OCI-LY7 (cell line): ENCODE data around the gene NDUFB5. TPM values are rescaled to one million over a fixed set of nuclear protein-coding genes. Genes with fewer than 3 reads are reported as not detected.

Experiments used
- BruUV-seq: library from RNA; stranded (reverse); fragments of 400-500 nt; replicated peaks from 2 replicates; lab custom pipeline; 2021; lab: Mats Ljungman, UMichigan
- CTCF ChIA-PET: fragments of 300-600 bp; sonication (Branson Sonifier 250); formaldehyde crosslinking; loops from one replicate; lab custom pipeline; 2022; ENCODE audit warnings: antibody characterized with exemption; ENCODE audit not compliant: unreplicated experiment; lab: Charles Lee
- POLR2A ChIA-PET: fragments of 300-600 bp; sonication (Branson Sonifier 250); formaldehyde crosslinking; loops from one replicate; lab custom pipeline; 2022; ENCODE audit warnings: antibody characterized with exemption; lab: Charles Lee
- DNase-seq: peaks from one replicate; pipeline ENCODE4 v3.0.0-alpha.2; 2015; ENCODE audit warnings: low spot score
- H2AFZ ChIP-seq: fragments of 200-600 bp; sonication (generic), shearing (Covaris generic); 2 replicates; pipeline ENCODE4 v1.6.1; 2014; ENCODE audit warnings: mild to moderate bottlenecking, antibody characterized with exemption, low read length, moderate library complexity
- H3K27ac ChIP-seq: fragments of 200-600 bp; sonication (generic); 2 replicates; pipeline ENCODE4 v1.5.1; 2014; ENCODE audit warnings: mixed run types, low read depth, mild to moderate bottlenecking, moderate library complexity, low read length, inconsistent platforms; ENCODE audit not compliant: poor library complexity, severe bottlenecking
- H3K36me3 ChIP-seq: fragments of 200-600 bp; sonication (generic); 2 replicates; pipeline ENCODE4 v1.6.1; 2014; ENCODE audit warnings: mild to moderate bottlenecking, antibody characterized with exemption, low read length, moderate library complexity, mixed read lengths; ENCODE audit not compliant: insufficient read depth
- H3K4me1 ChIP-seq: fragments of 200-600 bp; sonication (generic); 2 replicates; pipeline ENCODE4 v1.5.1; 2014; ENCODE audit warnings: mild to moderate bottlenecking, low read length; ENCODE audit not compliant: insufficient read depth, poor library complexity, severe bottlenecking
- H3K4me2 ChIP-seq: fragments of 200-600 bp; sonication (generic); 2 replicates; pipeline ENCODE4 v1.6.1; 2014; ENCODE audit warnings: mild to moderate bottlenecking, low read length
- H3K4me3 ChIP-seq: fragments of 200-600 bp; sonication (generic); 2 replicates; pipeline ENCODE4 v1.5.1; 2014; ENCODE audit warnings: mild to moderate bottlenecking, low read depth, low read length; ENCODE audit not compliant: poor library complexity, severe bottlenecking
- H3K79me2 ChIP-seq: fragments of 200-600 bp; sonication (generic); 2 replicates; pipeline ENCODE4 v1.6.1; 2016; ENCODE audit warnings: low read depth, mild to moderate bottlenecking, low read length, moderate library complexity, mixed read lengths; ENCODE audit not compliant: insufficient read depth
- H3K9me2 ChIP-seq: fragments of 200-600 bp; sonication (generic); 2 replicates; pipeline ENCODE4 v1.6.1; 2016; ENCODE audit warnings: mild to moderate bottlenecking, low read length, mixed read lengths; ENCODE audit not compliant: insufficient read depth
- H3K9me3 ChIP-seq: fragments of 200-600 bp; sonication (generic); 2 replicates; pipeline ENCODE4 v1.6.1; 2014; ENCODE audit warnings: mild to moderate bottlenecking, mixed run types, low read length, mixed read lengths
- H4K20me1 ChIP-seq: fragments of 200-600 bp; sonication (generic); 2 replicates; pipeline ENCODE4 v1.6.1; 2014; ENCODE audit warnings: mild to moderate bottlenecking, antibody characterized with exemption, low read length, moderate library complexity, mixed read lengths; ENCODE audit not compliant: insufficient read depth
- CTCF ChIP-seq: fragments of 200-600 bp; sonication (generic); conservative IDR thresholded peaks from 2 replicates; pipeline ENCODE4 v1.5.1; 2014; ENCODE audit warnings: mild to moderate bottlenecking, antibody characterized with exemption, low read length, moderate library complexity, mixed read lengths
- EZH2phosphoT487 ChIP-seq: fragments of 200-600 bp; sonication (generic); IDR thresholded peaks from 2 replicates; pipeline ENCODE4 v1.6.1; 2018; ENCODE audit warnings: low read depth, borderline replicate concordance, mild to moderate bottlenecking, mixed run types, antibody characterized with exemption, low read length, moderate library complexity, mixed read lengths
- intact Hi-C: fragments of 100-400 bp; cut with micrococcal nuclease; formaldehyde crosslinking; loops from one replicate; pipeline ENCODE4 v1.10.0; 2022; ENCODE audit not compliant: unreplicated experiment
- total RNA-seq, 2 experiments: library from RNA; depleted of rRNA in 1 of 2; stranded (reverse); fragments of >200 nt in 1 of 2; shearing (Covaris generic) in 1 of 2; gene quantifications; 2 replicates each; pipeline ENCODE4 v1.2.3, GENCODE V29; 2014 to 2022

Gene NDUFB5
- total RNA-seq, 2 experiments from 2014 or later, result 81.5 to 112 TPM

- Histone ChIP-seq H3K79me2 (peaks cover 99% of the 10 kb centered on the region), H3K27ac (no peak overlapping the region), H2AFZ (no peak overlapping the region), H4K20me1 (peaks cover 13% of the 10 kb centered on the region), H3K9me3 (no peaks in the 10 kb centered on the region), H3K4me3 (no peak overlapping the region), H3K9me2 (no peaks in the 10 kb centered on the region), H3K4me1 (no peaks in the 10 kb centered on the region), H3K4me2 (no peak overlapping the region), H3K36me3 (peaks cover 19% of the 10 kb centered on the region)
- ChIA-PET POLR2A (interaction anchor here (0.7 kb wide), 1 partner anchor 52 kb away, joined by 3 read pairs; no protein-coding TSS in a partner anchor), CTCF (no interaction called here)
- intact Hi-C loops, result no loop called here
- TF ChIP-seq CTCF, result no peak
- no peak for TF ChIP-seq EZH2phosphoT487
- no TSS peak for BruUV-seq
- no peak for DNase-seq
Measured at GRCh38 chr3:179666436-179667035, 61.9 kb downstream of the NDUFB5 start.

- ChIA-PET CTCF (no interaction called here), POLR2A (no interaction called here)
- H3K36me3 ChIP-seq, result peaks cover 24% of the 10 kb centered on the region
- no peak overlapping the region for H3K4me2 ChIP-seq
- BruUV-seq, result no TSS peak
- no peak overlapping the region for H3K27ac ChIP-seq
- H3K79me2 ChIP-seq, result peaks cover 99% of the 10 kb centered on the region
- H4K20me1 ChIP-seq, result peaks cover 16% of the 10 kb centered on the region
- DNase-seq, result no peak
- H3K4me1 ChIP-seq, result no peaks in the 10 kb centered on the region
- no peak overlapping the region for H3K4me3 ChIP-seq
- no peak overlapping the region for H2AFZ ChIP-seq
- no peaks in the 10 kb centered on the region for H3K9me2 ChIP-seq
- intact Hi-C loops, result no loop called here
- no peaks in the 10 kb centered on the region for H3K9me3 ChIP-seq
- TF ChIP-seq EZH2phosphoT487 (no peak), CTCF (no peak)
Measured at GRCh38 chr3:179668429-179668828, 63.8 kb downstream of the NDUFB5 start.

GRCh38 chr3:179670311-179670710, 65.7 kb downstream of the NDUFB5 start:
- Histone ChIP-seq H3K4me3 (no peak overlapping the region), H3K36me3 (peaks cover 20% of the 10 kb centered on the region), H3K4me1 (no peaks in the 10 kb centered on the region), H3K4me2 (no peak overlapping the region), H4K20me1 (peaks cover 8% of the 10 kb centered on the region), H3K27ac (no peak overlapping the region), H3K9me3 (no peaks in the 10 kb centered on the region), H2AFZ (no peak overlapping the region), H3K9me2 (no peaks in the 10 kb centered on the region), H3K79me2 (peaks cover 99% of the 10 kb centered on the region)
- CTCF ChIA-PET, result no interaction called here
- POLR2A ChIA-PET, result interaction anchor here (0.6 to 2.2 kb wide), 2 partner anchors 8 to 131 kb away, joined by 3 to 7 read pairs; no protein-coding TSS in a partner anchor
- DNase-seq, result no peak
- TF ChIP-seq EZH2phosphoT487, result no peak
- no peak for TF ChIP-seq CTCF
- BruUV-seq, result no TSS peak
- intact Hi-C loops, result no loop called here
